GM19467 (cell line): ENCODE measurements around the gene AXIN1.
"Not testable (repeated sequence)": the region's sequence is repeated elsewhere in the genome, so short reads cannot be mapped to it uniquely, and the experiment has no call there.

Experiments used
- ATAC-seq: cut with Tn5 transposase; IDR thresholded peaks from one replicate; pipeline ENCODE4 v1.9.1; 2021; ENCODE audit warnings: mild to moderate bottlenecking, moderate library complexity; ENCODE audit not compliant: unreplicated experiment

AXIN1 gene

GRCh38 chr16:334861-335632 is 17.5 kb downstream of the AXIN1 start:
- not testable (repeated sequence) for ATAC-seq

- not testable (repeated sequence) for ATAC-seq
Measured at GRCh38 chr16:334164-334832, 18.2 kb downstream of the AXIN1 start.

- ATAC-seq: no peak
Measured at GRCh38 chr16:333406-334094, 19.0 kb downstream of the AXIN1 start.

GRCh38 chr16:331181-331814 is 21.2 kb downstream of the AXIN1 start:
- ATAC-seq: not testable (repeated sequence)

- no peak for ATAC-seq
Measured at GRCh38 chr16:330741-331140, 21.8 kb downstream of the AXIN1 start.

GRCh38 chr16:325375-326145 is 27.0 kb downstream of the AXIN1 start:
- no peak for ATAC-seq

- no peak for ATAC-seq
Measured at GRCh38 chr16:324451-325334, 27.8 kb downstream of the AXIN1 start.

- no peak for ATAC-seq
Measured at GRCh38 chr16:324201-324450, 28.4 kb downstream of the AXIN1 start.

GRCh38 chr16:322476-323143 is 29.9 kb downstream of the AXIN1 start:
- no peak for ATAC-seq

GRCh38 chr16:321532-321931 is 31.0 kb downstream of the AXIN1 start:
- no peak for ATAC-seq

- ATAC-seq: no peak
Measured at GRCh38 chr16:320206-320605, 32.3 kb downstream of the AXIN1 start.

- no peak for ATAC-seq
Measured at GRCh38 chr16:318628-319027, 33.9 kb downstream of the AXIN1 start.

- ATAC-seq: no peak
Measured at GRCh38 chr16:317583-317982, 34.9 kb downstream of the AXIN1 start.

- ATAC-seq: no peak
Measured at GRCh38 chr16:316741-317464, 35.6 kb downstream of the AXIN1 start.

- ATAC-seq: no peak
Measured at GRCh38 chr16:314795-315299, 37.7 kb downstream of the AXIN1 start.

GRCh38 chr16:314351-314750 is 38.2 kb downstream of the AXIN1 start:
- no peak for ATAC-seq

GRCh38 chr16:311725-312124 is 40.8 kb downstream of the AXIN1 start:
- no peak for ATAC-seq

- ATAC-seq: no peak
Measured at GRCh38 chr16:309476-309875, 43.0 kb downstream of the AXIN1 start.
